Measurements from ENCODE around the gene SPPL3.

- TF ChIP-seq EZH2phosphoT487 (IDR thresholded peaks at IDR 0.05) = no peak
- TF ChIP-seq CTCF (IDR thresholded peaks at IDR 0.05) = no peak
- TF ChIP-seq EZH2 (IDR thresholded peaks at IDR 0.05) = no peak
These were observed 59.2 kb downstream of the SPPL3 start for GRCh38 chr12:120844768-120845449.
